ENCODE measurements around the gene ARHGAP18. TPM values are rescaled to one million over a fixed set of nuclear protein-coding genes. Genes with fewer than 3 reads are reported as not detected.

Gene ARHGAP18
- polyA plus RNA-seq, 1 of the 3 experiments (the other 2 are of a cell fraction): 25.0 TPM

GRCh38 chr6:129711271-129711631 lies 1.3 kb upstream of the ARHGAP18 start:
- H3K27me3 ChIP-seq (ENCODE audit: insufficient read depth): no peaks in the 10 kb centered on the region
- POLR2A ChIA-PET: no interaction called here
- CTCF ChIA-PET: no interaction called here

More at GRCh38 chr6:129711271-129711631, 1.3 kb upstream of the ARHGAP18 start:
- H3K9me2 ChIP-seq: no peaks in the 10 kb centered on the region
- 93% methylated on average over 2 of the region's 2 CpGs for WGBS (ENCODE audit: low lambda C conversion rate)
- no peak overlapping the region for H3K4me2 ChIP-seq
- DNase-seq: no peak
- peaks cover 14% of the 10 kb centered on the region for H3F3A ChIP-seq (replicated peaks; ENCODE audit: insufficient read depth)
- H3K9ac ChIP-seq: no peak overlapping the region
- H4K20me1 ChIP-seq (ENCODE audit: insufficient read depth): peaks cover 5% of the 10 kb centered on the region; the same call in 1 of the 2 replicates
- no peak overlapping the region for H2AFZ ChIP-seq (ENCODE audit: low read depth)
- H3K9me3 ChIP-seq: no peaks in the 10 kb centered on the region
- H3K36me3 ChIP-seq (replicated peaks in 1 of 2; ENCODE audit: control insufficient read depth in 1 of 2, insufficient read depth in 2 of 2, low read length in 1 of 2): peaks cover under 1 to 9% of the 10 kb centered on the region in 2 experiments
- no peaks in the 10 kb centered on the region for H3K4me1 ChIP-seq (ENCODE audit: control insufficient read depth in 1 of 2, insufficient read depth in 2 of 2, low read depth in 1 of 2, low read length in 1 of 2)
- no peak for TF ChIP-seq POLR2AphosphoS5 (IDR thresholded peaks at IDR 0.05; ENCODE audit: low read depth, low read length)
- no peak for TF ChIP-seq FOSL2 (IDR thresholded peaks at IDR 0.05; ENCODE audit: borderline replicate concordance, low read depth)
- no peak for TF ChIP-seq CTCF (IDR thresholded peaks at IDR 0.05)
- TF ChIP-seq EZH2phosphoT487 (IDR thresholded peaks at IDR 0.05; ENCODE audit: borderline replicate concordance, low read depth): no peak
- no peak for TF ChIP-seq RXRA (IDR thresholded peaks at IDR 0.05; ENCODE audit: borderline replicate concordance, low read depth)
- TF ChIP-seq, protein P1, sequence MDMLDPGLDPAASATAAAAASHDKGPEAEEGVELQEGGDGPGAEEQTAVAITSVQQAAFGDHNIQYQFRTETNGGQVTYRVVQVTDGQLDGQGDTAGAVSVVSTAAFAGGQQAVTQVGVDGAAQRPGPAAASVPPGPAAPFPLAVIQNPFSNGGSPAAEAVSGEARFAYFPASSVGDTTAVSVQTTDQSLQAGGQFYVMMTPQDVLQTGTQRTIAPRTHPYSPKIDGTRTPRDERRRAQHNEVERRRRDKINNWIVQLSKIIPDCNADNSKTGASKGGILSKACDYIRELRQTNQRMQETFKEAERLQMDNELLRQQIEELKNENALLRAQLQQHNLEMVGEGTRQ (IDR thresholded peaks at IDR 0.05; ENCODE audit: borderline replicate concordance, low read depth, low read length): no peak
- no peak for TF ChIP-seq RCOR1 (IDR thresholded peaks at IDR 0.05; ENCODE audit: low read length)
- TF ChIP-seq, protein P2, sequence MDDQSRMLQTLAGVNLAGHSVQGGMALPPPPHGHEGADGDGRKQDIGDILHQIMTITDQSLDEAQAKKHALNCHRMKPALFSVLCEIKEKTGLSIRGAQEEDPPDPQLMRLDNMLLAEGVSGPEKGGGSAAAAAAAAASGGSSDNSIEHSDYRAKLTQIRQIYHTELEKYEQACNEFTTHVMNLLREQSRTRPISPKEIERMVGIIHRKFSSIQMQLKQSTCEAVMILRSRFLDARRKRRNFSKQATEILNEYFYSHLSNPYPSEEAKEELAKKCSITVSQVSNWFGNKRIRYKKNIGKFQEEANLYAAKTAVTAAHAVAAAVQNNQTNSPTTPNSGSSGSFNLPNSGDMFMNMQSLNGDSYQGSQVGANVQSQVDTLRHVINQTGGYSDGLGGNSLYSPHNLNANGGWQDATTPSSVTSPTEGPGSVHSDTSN (IDR thresholded peaks at IDR 0.05): no peak
- no peak for TF ChIP-seq TAF1 (IDR thresholded peaks at IDR 0.05; ENCODE audit: borderline replicate concordance, low read depth, low read length)
- no peak for TF ChIP-seq SMC3 (IDR thresholded peaks at IDR 0.05; ENCODE audit: low read depth, low read length)
- TF ChIP-seq, protein P3, sequence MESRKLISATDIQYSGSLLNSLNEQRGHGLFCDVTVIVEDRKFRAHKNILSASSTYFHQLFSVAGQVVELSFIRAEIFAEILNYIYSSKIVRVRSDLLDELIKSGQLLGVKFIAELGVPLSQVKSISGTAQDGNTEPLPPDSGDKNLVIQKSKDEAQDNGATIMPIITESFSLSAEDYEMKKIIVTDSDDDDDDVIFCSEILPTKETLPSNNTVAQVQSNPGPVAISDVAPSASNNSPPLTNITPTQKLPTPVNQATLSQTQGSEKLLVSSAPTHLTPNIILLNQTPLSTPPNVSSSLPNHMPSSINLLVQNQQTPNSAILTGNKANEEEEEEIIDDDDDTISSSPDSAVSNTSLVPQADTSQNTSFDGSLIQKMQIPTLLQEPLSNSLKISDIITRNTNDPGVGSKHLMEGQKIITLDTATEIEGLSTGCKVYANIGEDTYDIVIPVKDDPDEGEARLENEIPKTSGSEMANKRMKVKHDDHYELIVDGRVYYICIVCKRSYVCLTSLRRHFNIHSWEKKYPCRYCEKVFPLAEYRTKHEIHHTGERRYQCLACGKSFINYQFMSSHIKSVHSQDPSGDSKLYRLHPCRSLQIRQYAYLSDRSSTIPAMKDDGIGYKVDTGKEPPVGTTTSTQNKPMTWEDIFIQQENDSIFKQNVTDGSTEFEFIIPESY (IDR thresholded peaks at IDR 0.05; ENCODE audit: borderline replicate concordance, low read depth): no peak
- TF ChIP-seq NRF1 (IDR thresholded peaks at IDR 0.05; ENCODE audit: low read depth, low read length): no peak
- no peak for TF ChIP-seq RAD21 (IDR thresholded peaks at IDR 0.05; ENCODE audit: low read length)
- TF ChIP-seq TEAD4 (IDR thresholded peaks at IDR 0.05; ENCODE audit: borderline replicate concordance, insufficient read depth): no peak
- TF ChIP-seq EP300 (IDR thresholded peaks at IDR 0.05; ENCODE audit: borderline replicate concordance in 1 of 2, low read depth in 1 of 2, low read length in 1 of 2): no peak
- H3K27ac ChIP-seq (ENCODE audit: low read depth in 2 of 2, low read length in 1 of 2): no peak overlapping the region
- peaks cover 38% of the 10 kb centered on the region for H3K79me2 ChIP-seq (ENCODE audit: insufficient read depth)
- no peak overlapping the region for H3K4me3 ChIP-seq (ENCODE audit: low read depth in 2 of 2, low read length in 1 of 2)

Data from SK-N-SH (cell line).